HepG2 (cell line): ENCODE measurements around the gene FAM156A. TPM values are rescaled to one million over a fixed set of nuclear protein-coding genes. Genes with fewer than 3 reads are reported as not detected.

Experiments used
- BRD4 ChIP-seq: sonication (generic); formaldehyde crosslinking; IDR thresholded peaks from 2 replicates; pipeline ENCODE4 v1.4.0; 2020; ENCODE audit warnings: missing genetic modification reagents
- CAMTA2 ChIP-seq: sonication (generic); formaldehyde crosslinking; IDR thresholded peaks from 2 replicates; pipeline ENCODE4 v1.4.0; 2020; ENCODE audit warnings: mild to moderate bottlenecking, missing genetic modification reagents, borderline replicate concordance
- FOSL1 ChIP-seq: sonication (generic); formaldehyde crosslinking; IDR thresholded peaks from 2 replicates; pipeline ENCODE4 v1.9.0; 2021; ENCODE audit warnings: missing genetic modification reagents, borderline replicate concordance
- HNRNPUL1 ChIP-seq: fragments of 200-400 bp; formaldehyde crosslinking; IDR thresholded peaks from 2 replicates; pipeline ENCODE4 v1.6.1; 2017; ENCODE audit warnings: low read depth, mild to moderate bottlenecking, low read length, moderate library complexity
- MBNL3 ChIP-seq: fragments of 250-450 bp; sonication (Bioruptor Pico); conservative IDR thresholded peaks from 2 replicates; pipeline ENCODE4 v1.8.0; 2022; ENCODE audit warnings: mild to moderate bottlenecking, inconsistent platforms
- MED8 ChIP-seq: sonication (generic); formaldehyde crosslinking; IDR thresholded peaks from 2 replicates; pipeline ENCODE4 v1.8.1; 2023; ENCODE audit warnings: mild to moderate bottlenecking, missing genetic modification reagents; ENCODE audit not compliant: insufficient replicate concordance
- NR2F6 ChIP-seq, 2 experiments: IDR thresholded peaks; 2 replicates each; pipeline ENCODE4 v1.6.1; 2016; ENCODE audit warnings: antibody characterized with exemption in 1 of 2, mild to moderate bottlenecking in 1 of 2
- SP2 ChIP-seq: sonication (generic); formaldehyde crosslinking; IDR thresholded peaks from 2 replicates; pipeline ENCODE4 v1.5.1; 2020; ENCODE audit warnings: mild to moderate bottlenecking, missing genetic modification reagents
- SP4 ChIP-seq: sonication (generic); formaldehyde crosslinking; IDR thresholded peaks from 2 replicates; pipeline ENCODE4 v1.8.1; 2023; ENCODE audit warnings: mild to moderate bottlenecking, missing genetic modification reagents
- ZBTB25 ChIP-seq: IDR thresholded peaks from 2 replicates; pipeline ENCODE4 v1.6.1; 2018; ENCODE audit warnings: missing genetic modification reagents
- ZFP37 ChIP-seq: sonication (generic); formaldehyde crosslinking; IDR thresholded peaks from 2 replicates; pipeline ENCODE4 v1.4.0; 2020; ENCODE audit warnings: missing genetic modification reagents, borderline replicate concordance
- ZNF180 ChIP-seq: sonication (generic); formaldehyde crosslinking; IDR thresholded peaks from 2 replicates; pipeline ENCODE4 v1.4.0; 2020; ENCODE audit warnings: low read depth, missing genetic modification reagents, borderline replicate concordance
- ZNF205 ChIP-seq: IDR thresholded peaks from 2 replicates; pipeline ENCODE4 v1.6.1; 2018; ENCODE audit warnings: missing biosample characterization, missing genetic modification reagents
- ZNF224 ChIP-seq: sonication (generic); formaldehyde crosslinking; IDR thresholded peaks from 2 replicates; pipeline ENCODE4 v1.5.0; 2020; ENCODE audit warnings: mild to moderate bottlenecking, missing genetic modification reagents
- ZNF235 ChIP-seq: sonication (generic); formaldehyde crosslinking; IDR thresholded peaks from 2 replicates; pipeline ENCODE4 v1.8.1; 2023; ENCODE audit warnings: mild to moderate bottlenecking, missing genetic modification reagents, borderline replicate concordance
- ZNF256 ChIP-seq: sonication (generic); formaldehyde crosslinking; conservative IDR thresholded peaks from 2 replicates; pipeline ENCODE4 v1.4.0; 2020; ENCODE audit warnings: missing genetic modification reagents
- ZSCAN22 ChIP-seq: sonication (generic); formaldehyde crosslinking; IDR thresholded peaks from 2 replicates; pipeline ENCODE4 v1.4.0; 2020; ENCODE audit warnings: mild to moderate bottlenecking, missing genetic modification reagents
- polyA plus RNA-seq, 8 experiments: library from polyadenylated mRNA; depleted of rRNA in 3 of 8; stranded (reverse) in 7 of 8; unstranded in 1 of 8; fragments of >200 nt; fragmentation: Illumina TruSeq in 4 of 8; extraction: Trizol in 4 of 8; gene quantifications; 2 replicates each; pipeline versions ENCODE4 v1.2.1 to v1.2.3, GENCODE V29; 2011 to 2016; ENCODE audit warnings: low read depth in 4 of 8, missing spikeins in 1 of 8, mixed read lengths in 1 of 8; ENCODE audit not compliant: insufficient read depth in 1 of 8
- total RNA-seq, 5 experiments: library from RNA; depleted of rRNA; stranded (reverse); fragments of >200 nt; fragmentation: Illumina TruSeq; extraction: Trizol; gene quantifications; 2 replicates each; pipeline ENCODE4 v1.2.3, GENCODE V29; 2016; ENCODE audit warnings: low read depth in 1 of 5
- TF ChIP-seq, protein P1 (sequence below): sonication (generic); formaldehyde crosslinking; IDR thresholded peaks from 2 replicates; pipeline ENCODE4 v1.4.0; 2020; ENCODE audit warnings: missing genetic modification reagents, borderline replicate concordance
- TF ChIP-seq, protein P2 (sequence below): sonication (generic); formaldehyde crosslinking; IDR thresholded peaks from 2 replicates; pipeline ENCODE4 v1.8.1; 2023; ENCODE audit warnings: mild to moderate bottlenecking, missing genetic modification reagents, borderline replicate concordance
- TF ChIP-seq, protein P3 (sequence below): sonication (generic); formaldehyde crosslinking; IDR thresholded peaks from 2 replicates; pipeline ENCODE4 v1.8.1; 2022; ENCODE audit warnings: mild to moderate bottlenecking, missing genetic modification reagents
- TF ChIP-seq, protein P4 (sequence below): sonication (generic); formaldehyde crosslinking; conservative IDR thresholded peaks from 2 replicates; pipeline ENCODE4 v1.4.0; 2020; ENCODE audit warnings: missing genetic modification reagents

The FAM156A gene
- total and polyA plus RNA-seq, 2 of the 13 experiments (the other 11 are each of a cell fraction or from before 2014, with no cell fraction given) = 15.4 to 53.8 TPM

GRCh38 chrX:52934704-52935469, 23.4 kb downstream of the FAM156A start (continued):
- TF ChIP-seq, protein P1, sequence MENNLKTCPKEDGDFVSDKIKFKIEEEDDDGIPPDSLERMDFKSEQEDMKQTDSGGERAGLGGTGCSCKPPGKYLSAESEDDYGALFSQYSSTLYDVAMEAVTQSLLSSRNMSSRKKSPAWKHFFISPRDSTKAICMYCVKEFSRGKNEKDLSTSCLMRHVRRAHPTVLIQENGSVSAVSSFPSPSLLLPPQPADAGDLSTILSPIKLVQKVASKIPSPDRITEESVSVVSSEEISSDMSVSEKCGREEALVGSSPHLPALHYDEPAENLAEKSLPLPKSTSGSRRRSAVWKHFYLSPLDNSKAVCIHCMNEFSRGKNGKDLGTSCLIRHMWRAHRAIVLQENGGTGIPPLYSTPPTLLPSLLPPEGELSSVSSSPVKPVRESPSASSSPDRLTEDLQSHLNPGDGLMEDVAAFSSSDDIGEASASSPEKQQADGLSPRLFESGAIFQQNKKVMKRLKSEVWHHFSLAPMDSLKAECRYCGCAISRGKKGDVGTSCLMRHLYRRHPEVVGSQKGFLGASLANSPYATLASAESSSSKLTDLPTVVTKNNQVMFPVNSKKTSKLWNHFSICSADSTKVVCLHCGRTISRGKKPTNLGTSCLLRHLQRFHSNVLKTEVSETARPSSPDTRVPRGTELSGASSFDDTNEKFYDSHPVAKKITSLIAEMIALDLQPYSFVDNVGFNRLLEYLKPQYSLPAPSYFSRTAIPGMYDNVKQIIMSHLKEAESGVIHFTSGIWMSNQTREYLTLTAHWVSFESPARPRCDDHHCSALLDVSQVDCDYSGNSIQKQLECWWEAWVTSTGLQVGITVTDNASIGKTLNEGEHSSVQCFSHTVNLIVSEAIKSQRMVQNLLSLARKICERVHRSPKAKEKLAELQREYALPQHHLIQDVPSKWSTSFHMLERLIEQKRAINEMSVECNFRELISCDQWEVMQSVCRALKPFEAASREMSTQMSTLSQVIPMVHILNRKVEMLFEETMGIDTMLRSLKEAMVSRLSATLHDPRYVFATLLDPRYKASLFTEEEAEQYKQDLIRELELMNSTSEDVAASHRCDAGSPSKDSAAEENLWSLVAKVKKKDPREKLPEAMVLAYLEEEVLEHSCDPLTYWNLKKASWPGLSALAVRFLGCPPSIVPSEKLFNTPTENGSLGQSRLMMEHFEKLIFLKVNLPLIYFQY = no peak
- TF ChIP-seq ZNF180 (no peak), MED8 (CRISPR knock-in tag) (peak; percentile 46), ZNF256 (CRISPR knock-in tag) (no peak; the same call in 1 of the 2 replicates), HNRNPUL1 (no peak), ZNF224 (no peak), MBNL3 (CRISPR knock-in tag) (no peak), SP2 (CRISPR knock-in tag) (peak; percentile 74), FOSL1 (CRISPR knock-in tag) (no peak), SP4 (CRISPR knock-in tag) (peak; percentile 27; the same call in 1 of the 2 replicates), ZSCAN22 (CRISPR knock-in tag) (no peak), NR2F6 (IDR thresholded peaks at IDR 0.05) (no peak), NR2F6 (CRISPR knock-in tag; IDR thresholded peaks at IDR 0.05) (no peak), ZNF235 (CRISPR knock-in tag) (no peak), ZBTB25 (CRISPR knock-in tag) (no peak), CAMTA2 (no peak), ZFP37 (CRISPR knock-in tag) (no peak), BRD4 (peak; percentile 51; the same call in 1 of the 2 replicates), ZNF205 (CRISPR knock-in tag) (no peak)
- TF ChIP-seq, protein P2, sequence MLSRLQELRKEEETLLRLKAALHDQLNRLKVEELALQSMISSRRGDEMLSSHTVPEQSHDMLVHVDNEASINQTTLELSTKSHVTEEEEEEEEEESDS (CRISPR knock-in tag) = no peak
- TF ChIP-seq, protein P3, sequence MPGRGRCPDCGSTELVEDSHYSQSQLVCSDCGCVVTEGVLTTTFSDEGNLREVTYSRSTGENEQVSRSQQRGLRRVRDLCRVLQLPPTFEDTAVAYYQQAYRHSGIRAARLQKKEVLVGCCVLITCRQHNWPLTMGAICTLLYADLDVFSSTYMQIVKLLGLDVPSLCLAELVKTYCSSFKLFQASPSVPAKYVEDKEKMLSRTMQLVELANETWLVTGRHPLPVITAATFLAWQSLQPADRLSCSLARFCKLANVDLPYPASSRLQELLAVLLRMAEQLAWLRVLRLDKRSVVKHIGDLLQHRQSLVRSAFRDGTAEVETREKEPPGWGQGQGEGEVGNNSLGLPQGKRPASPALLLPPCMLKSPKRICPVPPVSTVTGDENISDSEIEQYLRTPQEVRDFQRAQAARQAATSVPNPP (CRISPR knock-in tag) = no peak
- TF ChIP-seq, protein P4, sequence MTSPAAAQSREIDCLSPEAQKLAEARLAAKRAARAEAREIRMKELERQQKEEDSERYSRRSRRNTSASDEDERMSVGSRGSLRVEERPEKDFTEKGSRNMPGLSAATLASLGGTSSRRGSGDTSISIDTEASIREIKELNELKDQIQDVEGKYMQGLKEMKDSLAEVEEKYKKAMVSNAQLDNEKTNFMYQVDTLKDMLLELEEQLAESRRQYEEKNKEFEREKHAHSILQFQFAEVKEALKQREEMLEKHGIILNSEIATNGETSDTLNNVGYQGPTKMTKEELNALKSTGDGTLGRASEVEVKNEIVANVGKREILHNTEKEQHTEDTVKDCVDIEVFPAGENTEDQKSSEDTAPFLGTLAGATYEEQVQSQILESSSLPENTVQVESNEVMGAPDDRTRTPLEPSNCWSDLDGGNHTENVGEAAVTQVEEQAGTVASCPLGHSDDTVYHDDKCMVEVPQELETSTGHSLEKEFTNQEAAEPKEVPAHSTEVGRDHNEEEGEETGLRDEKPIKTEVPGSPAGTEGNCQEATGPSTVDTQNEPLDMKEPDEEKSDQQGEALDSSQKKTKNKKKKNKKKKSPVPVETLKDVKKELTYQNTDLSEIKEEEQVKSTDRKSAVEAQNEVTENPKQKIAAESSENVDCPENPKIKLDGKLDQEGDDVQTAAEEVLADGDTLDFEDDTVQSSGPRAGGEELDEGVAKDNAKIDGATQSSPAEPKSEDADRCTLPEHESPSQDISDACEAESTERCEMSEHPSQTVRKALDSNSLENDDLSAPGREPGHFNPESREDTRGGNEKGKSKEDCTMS (CRISPR knock-in tag) = no peak
